ENCODE measurements around the gene CXADR.

The CXADR gene

DNA sequence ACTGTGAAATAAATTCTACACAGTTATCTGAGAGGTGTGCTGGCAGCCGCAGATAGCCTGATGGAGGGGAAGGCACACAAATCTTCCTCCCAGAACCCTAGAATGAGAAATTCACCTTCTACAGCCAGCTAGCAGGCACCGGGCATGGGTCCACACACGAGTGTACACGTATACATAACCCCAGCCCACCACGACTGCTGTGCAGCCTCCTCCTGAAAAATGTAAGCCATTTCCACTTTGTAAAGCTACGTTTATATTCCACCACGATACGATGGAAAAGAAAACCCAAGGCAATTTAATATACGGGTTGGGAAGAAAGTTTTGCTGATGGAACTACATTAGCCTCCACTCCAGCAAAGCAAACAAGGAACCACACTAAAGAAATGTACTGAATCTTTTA lies 98.1 kb downstream of the CXADR start:
- peak overlapping the region; percentile 95 for H3K4me3 ChIP-seq (replicated peaks; ENCODE audit: low read depth, low read length)
- TF ChIP-seq, protein P1, sequence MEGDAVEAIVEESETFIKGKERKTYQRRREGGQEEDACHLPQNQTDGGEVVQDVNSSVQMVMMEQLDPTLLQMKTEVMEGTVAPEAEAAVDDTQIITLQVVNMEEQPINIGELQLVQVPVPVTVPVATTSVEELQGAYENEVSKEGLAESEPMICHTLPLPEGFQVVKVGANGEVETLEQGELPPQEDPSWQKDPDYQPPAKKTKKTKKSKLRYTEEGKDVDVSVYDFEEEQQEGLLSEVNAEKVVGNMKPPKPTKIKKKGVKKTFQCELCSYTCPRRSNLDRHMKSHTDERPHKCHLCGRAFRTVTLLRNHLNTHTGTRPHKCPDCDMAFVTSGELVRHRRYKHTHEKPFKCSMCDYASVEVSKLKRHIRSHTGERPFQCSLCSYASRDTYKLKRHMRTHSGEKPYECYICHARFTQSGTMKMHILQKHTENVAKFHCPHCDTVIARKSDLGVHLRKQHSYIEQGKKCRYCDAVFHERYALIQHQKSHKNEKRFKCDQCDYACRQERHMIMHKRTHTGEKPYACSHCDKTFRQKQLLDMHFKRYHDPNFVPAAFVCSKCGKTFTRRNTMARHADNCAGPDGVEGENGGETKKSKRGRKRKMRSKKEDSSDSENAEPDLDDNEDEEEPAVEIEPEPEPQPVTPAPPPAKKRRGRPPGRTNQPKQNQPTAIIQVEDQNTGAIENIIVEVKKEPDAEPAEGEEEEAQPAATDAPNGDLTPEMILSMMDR (IDR thresholded peaks at IDR 0.05; ENCODE audit: low read depth, low read length, missing control alignments), result no peak
- no peak for DNase-seq (ENCODE audit: extremely low read depth, low read depth)

DNA sequence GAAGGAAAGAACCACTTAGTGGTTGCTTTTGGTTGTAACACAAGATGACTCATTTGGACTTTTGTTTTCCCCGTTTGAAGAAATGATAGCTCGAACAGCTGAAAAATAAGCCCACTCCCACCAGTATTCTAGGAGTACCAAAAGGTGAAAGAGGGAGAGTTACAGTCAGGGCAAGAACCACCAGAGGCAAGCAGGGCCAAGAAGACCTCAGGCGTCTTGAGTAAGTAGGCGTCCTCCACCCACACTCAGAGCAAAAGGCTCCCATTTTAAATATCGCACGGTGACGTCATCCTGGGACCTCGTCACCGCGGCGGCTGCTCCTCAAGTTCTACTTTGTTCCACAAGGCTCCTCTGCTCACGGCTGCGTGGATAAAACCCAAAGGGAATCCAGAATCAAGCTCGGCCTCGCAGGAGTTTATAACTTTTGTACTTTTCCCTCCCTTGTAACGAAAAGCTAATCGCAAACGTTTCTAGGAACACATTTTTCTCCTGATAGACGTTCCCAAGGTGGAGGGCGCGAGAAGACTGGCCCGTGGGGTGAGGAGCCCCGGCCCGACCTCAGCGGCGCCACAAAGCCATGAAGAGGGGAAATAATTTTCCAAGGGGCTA lies 98.7 kb downstream of the CXADR start:
- TF ChIP-seq, protein P1 (IDR thresholded peaks at IDR 0.05; ENCODE audit: low read depth, low read length, missing control alignments), result no peak
- peak; percentile 66 for DNase-seq (ENCODE audit: extremely low read depth, low read depth)
- peak overlapping the region; percentile 95 for H3K4me3 ChIP-seq (replicated peaks; ENCODE audit: low read depth, low read length)

DNA sequence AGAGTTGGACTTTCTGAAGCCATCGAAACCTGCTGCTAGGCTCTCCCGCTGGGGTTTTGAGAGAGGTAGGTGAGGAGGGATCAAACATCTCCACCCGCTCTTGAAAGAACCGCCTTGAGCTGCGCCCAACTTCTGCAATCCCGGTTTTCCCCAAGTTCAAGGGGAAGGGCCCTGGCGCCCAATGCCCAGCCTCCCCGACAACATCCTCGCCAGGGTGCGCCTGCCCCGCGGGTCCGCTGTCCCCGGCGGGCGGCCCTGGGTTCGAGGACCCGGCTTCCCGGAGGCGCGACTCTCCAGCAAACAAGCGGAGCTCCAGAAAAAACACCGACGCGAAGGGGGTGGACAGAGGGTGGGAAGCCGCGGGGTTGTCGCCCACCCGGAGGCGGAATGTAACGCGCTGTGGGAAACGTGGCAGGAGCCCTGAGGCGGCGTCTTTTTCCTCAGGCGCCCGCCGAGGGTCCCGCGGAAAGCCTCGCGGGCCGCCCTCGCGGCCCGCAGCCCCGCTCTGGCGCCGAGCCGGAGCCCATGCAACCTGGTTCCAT lies 99.3 kb downstream of the CXADR start:
- no peak for DNase-seq (ENCODE audit: extremely low read depth, low read depth)
- peak overlapping the region; percentile 95 for H3K4me3 ChIP-seq (replicated peaks; ENCODE audit: low read depth, low read length)
- TF ChIP-seq, protein P1 (IDR thresholded peaks at IDR 0.05; ENCODE audit: low read depth, low read length, missing control alignments), result no peak

- peak; percentile 27 for DNase-seq (ENCODE audit: extremely low read depth, low read depth)
- H3K4me3 ChIP-seq (replicated peaks; ENCODE audit: low read depth, low read length), result peak within 1 kb of the TSS; percentile 95
- TF ChIP-seq, protein P1 (IDR thresholded peaks at IDR 0.05; ENCODE audit: low read depth, low read length, missing control alignments), result no peak
These were observed 99.9 kb downstream of the CXADR start, which contains the start of gene BTG3 for GRCh38 chr21:17612565-17613241. Gene BTG3, minus strand, starts transcription at chr21:17612901. Its CDS starts 3,757 bp downstream, at chr21:17609144.

- DNase-seq (ENCODE audit: extremely low read depth, low read depth), result no peak
- H3K4me3 ChIP-seq (replicated peaks; ENCODE audit: low read depth, low read length), result peak overlapping the region; percentile 95
- TF ChIP-seq, protein P1 (IDR thresholded peaks at IDR 0.05; ENCODE audit: low read depth, low read length, missing control alignments), result no peak
These were observed 100.4 kb downstream of the CXADR start for GRCh38 chr21:17613242-17613676.

DNA sequence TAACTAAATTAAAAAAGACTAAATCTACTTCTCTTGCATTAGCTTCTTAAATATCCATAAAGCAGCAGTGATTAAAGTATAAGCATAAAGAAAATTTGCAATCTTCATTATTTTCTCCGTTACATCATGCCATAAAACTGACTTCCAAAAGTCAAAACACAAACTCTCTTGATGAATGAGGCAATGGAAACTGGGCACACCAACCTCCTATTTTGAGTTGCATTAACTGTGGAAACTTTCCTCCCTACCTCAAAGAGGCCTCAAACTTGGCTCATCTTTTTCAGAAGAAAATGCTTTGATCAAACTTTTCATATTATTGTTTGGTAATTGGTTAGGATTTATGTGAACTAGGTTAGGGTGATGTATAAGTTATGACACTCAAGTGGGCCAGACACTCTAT lies 104.0 kb downstream of the CXADR start:
- TF ChIP-seq, protein P1 (IDR thresholded peaks at IDR 0.05; ENCODE audit: low read depth, low read length, missing control alignments), result no peak
- no peak for DNase-seq (ENCODE audit: extremely low read depth, low read depth)
- H3K4me3 ChIP-seq (replicated peaks; ENCODE audit: low read depth, low read length), result no peak overlapping the region
